ENCODE results near the gene USP20.

USP20 gene

DNA sequence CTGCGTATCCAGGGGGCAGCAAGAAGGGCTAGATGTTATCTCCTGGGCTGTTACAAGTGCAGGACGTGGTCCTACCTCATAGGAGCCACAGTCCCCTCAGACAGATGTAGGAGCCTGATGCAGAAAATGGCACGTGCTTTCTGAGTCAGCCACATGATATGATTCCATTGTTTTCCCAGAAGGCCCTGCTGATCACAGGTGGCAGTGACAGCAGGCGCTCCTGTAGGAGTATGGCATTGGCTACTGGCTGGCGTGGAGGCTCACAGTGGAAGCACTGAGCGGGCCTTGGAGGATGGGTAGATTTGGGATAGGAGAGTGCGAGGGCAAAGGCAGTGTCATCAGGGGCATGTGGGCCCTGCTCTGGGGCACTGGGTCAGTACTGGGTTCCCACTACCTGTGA is 21.9 kb downstream of the USP20 start:
- no peak for DNase-seq (ENCODE audit: low spot score)

DNA sequence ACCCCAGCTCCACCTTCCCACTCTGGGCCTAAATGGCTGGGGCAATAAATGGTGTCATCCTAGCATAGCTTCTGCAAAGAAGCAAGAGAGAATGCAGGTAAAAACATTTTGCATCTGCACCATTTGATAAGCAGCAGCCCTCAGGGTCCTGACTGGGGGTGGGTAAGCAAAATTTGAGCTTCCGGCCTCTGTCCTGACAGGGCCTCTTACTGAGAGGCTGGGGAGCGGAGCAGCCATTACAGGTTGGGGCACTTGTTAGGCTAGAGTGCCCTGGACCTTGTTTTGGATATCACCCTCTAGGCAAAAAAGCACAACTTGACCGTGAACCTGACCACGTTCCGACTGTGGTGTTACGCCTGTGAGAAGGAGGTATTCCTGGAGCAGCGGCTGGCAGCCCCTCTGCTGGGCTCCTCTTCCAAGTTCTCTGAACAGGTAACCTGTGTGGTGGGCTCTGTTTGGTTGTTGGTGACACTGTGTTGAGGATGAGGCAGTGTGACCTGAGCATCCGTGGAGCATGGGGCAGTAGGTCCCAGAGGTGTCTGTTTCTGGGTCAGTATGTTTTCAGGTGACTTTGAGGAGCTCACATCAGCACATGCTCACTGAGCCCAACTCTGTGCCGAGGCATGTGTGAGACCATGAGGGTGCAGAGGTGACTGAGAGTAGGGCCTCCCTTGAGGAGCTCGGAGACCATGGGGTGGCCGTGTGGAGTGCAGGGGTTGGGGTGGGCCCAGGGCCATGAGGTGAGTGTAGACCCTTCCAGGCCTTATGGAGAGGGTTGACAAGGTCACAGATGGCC is 23.1 kb downstream of the USP20 start:
- DNase-seq (ENCODE audit: low spot score), result no peak

DNA sequence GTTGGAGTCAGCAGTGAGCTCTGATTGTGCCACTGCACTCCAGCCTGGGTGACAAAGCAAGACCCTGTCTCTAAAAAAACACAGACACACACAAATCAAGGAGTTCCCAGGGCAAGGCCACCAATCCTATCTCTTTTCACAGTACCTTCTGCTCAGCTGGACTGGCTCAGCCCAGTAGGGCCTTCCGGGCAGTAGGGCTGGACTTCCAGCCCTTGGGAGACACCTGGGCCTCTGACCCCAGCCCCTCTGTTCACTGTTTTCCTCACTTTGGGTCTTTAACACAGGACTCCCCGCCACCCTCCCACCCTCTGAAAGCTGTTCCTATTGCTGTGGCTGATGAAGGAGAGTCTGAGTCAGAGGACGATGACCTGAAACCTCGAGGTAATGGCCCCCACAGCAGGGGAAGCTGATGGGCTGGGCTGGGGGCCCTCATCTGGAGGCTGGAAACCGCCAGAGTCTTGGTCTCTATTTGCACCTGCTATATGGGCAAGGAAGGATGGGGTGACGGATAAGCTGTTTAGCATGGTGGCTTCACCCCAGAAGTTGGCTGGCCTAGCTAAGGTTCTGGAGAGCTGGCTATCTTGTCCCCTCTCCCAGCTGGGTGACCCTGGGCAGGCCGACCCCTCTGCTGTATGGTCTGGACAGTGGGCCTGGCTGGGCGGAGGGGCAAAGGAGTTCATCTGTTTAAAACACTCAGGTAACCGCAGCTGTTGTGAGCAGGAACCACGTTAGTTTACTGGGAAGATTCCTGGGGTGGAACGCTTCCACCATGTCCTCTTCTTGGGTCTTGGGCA is 25.6 kb downstream of the USP20 start:
- no peak for DNase-seq (ENCODE audit: low spot score)

DNA sequence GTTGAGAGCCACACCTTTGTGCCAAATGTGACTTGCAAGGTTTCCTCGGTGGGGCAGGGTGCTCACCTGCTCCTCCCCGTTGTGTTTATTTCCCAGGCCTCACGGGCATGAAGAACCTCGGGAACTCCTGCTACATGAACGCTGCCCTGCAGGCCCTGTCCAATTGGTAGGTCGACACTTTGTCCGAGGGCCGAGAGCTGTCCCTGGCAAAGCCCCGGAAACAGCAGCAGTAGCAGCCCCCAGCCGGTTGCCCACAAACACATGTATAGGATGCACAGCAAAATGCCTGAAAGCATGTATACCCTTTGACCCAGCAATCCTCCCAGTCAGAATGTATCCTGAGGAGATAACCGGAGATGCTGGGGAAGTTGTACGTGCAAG is 26.2 kb downstream of the USP20 start:
- no peak for DNase-seq (ENCODE audit: low spot score)

DNA sequence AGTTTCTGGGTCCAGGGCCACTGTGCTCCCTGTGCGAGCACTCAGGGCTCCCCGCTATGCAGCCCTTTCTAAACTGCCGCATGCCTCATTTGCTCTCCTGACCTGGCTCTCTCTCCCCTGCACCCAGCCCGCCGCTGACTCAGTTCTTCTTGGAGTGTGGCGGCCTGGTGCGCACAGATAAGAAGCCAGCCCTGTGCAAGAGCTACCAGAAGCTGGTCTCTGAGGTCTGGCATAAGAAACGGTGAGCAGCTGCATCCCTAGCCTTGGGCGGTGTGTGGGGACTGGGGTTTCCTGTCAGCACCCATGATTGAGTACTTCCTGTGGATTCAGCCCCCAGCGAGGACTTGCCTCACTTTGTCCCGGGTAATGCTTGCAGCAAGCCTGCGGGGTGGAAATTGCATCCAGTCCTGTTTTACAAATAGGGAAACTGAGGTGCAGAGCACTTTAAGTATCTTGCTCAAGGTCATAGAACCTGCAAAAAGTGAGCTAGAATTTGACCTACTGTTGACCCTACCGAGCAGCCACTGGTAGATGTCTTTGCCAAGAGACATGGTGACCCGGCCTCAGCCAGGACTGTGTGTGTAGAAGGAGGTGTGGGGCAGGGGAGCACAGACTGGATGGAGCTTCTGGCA is 27.9 kb downstream of the USP20 start:
- no peak for DNase-seq (ENCODE audit: low spot score)

DNA sequence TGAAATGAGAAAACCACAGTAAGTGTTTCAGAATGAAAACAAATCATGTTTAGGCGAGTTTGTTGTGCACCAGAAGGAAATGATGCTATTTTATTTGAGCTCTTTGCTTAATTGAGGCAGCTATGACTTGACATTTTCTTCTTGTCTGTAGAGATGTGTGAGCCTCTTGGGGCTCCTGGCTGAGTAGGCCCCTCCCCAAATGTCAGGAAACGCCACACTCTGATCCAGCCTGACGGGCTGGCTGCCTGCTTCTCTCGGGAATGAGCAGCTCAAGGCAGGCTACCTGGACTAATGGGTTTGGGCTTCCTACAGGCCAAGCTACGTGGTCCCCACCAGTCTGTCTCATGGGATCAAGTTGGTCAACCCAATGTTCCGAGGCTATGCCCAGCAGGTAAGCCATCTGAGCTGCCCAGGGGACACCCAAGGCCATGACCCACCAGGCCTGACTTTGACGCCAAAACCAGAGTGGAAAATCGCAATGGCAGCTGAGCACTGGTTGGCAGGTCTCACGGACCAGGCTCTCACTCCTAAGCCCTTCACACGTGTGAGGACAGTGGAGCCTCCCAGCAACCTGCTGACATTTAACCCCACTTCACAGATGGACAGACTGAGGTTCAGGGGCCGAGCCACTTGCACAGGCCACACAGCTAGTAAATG is 29.9 kb downstream of the USP20 start:
- no peak for DNase-seq (ENCODE audit: low spot score)

DNA sequence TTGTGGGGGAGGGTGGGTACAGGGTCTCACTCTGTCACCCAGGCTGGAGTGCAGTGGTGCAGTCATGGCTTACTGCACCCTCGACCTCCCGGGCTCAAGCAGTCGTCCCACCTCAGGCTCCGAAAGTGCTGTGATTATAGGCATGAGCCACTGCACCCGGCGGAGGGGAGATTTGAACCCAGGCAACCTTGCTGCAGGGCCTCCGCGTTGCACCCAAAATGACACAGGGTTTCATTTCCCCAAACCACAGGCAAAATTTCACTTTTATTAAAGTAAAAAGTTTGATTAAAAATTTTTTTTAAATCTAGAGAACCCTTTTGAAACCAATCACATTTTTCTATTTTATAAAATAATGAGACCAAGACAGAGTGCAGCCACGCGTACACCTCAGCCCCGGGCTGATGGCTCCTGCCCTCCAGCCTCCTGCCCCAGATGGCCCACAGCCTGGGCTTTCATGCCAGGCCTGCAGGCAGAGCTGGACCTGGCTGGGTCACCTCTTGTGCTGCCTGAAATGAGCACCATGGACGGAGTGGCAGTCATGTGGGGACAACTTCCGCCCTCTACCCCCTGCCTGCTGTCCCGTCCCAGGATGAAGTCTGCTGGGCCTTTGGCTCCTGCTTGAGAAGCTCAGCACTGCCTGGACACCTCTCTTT is 30.5 kb downstream of the USP20 start:
- no peak for DNase-seq (ENCODE audit: low spot score)

DNA sequence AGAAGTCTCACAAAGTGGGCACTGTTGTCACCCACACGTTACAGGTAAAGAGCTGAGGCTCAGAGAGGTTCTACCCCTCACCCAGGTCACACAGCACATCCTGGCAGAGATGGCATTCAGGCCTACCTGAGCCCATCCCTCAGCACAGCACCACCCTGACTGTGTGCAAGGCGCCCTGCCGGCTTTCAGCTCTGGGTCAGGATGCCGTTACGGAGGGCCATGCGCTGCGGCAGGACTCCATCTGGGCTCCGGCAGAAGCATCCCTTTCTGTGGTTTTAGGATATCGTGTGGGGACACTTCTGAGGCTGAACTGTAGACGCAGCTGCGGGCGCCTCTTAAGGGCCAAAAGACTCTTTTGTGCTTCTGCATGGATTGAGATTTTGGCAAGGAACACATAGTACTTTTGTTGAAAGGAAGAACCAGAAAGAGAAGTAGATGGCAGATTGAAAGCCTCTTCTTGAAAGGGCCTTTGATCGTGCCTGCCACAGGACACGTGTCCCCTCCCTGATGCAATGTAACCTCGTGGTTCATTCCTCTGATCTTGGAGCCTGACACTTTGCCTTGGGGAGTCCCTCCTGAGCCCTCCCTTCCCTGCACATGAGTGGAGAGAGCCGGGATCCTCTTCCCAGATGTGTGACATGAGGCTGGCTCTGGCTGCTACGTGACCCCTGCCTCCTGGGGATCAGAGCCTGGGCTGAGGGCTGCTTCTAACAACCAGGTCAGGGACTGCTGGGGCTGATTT is 31.3 kb downstream of the USP20 start:
- DNase-seq (ENCODE audit: low spot score), result no peak

DNA sequence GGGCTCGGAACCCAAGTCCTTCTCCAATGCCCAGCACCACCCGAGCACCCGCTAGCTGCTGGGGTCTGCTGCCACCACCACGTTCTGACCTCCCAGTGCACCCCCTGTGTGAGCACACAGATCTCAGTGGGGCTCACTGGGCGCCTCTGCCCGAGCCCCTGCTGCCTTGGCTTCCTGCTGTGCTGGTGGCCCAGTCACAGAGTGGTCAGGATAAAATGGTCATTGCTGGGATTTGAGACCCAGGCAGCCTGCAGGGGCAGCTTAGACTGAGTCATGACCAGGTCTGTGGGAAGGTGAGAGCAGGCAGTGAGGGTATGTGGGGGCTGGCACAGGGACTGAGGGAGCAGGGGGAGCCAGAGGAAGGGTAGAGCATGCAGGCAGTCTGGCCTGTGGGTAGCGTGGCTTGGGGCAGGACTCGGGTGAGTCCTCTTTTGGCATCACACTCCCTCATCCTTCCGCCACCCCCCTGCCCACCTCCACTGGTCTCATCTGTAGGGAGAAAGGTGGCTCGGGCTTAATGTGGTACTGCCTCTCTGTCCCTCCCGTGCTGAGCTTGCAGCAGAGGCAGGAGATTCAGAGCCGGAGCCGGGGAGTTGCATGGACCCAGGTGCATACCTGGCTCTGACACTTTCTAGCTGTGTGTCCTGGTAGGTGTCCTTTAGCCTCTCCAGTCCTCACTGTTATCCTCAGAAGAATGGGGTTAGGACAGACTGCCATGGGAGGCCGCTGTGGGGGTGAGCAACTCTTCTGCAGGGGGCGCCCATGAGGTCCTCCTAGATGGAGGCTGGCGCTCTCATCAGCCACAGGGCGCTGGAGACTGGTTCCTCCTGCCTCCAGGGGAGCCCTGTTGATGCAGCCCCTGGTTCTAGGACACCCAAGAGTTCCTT is 32.1 kb downstream of the USP20 start:
- DNase-seq (ENCODE audit: low spot score), result no peak

DNA sequence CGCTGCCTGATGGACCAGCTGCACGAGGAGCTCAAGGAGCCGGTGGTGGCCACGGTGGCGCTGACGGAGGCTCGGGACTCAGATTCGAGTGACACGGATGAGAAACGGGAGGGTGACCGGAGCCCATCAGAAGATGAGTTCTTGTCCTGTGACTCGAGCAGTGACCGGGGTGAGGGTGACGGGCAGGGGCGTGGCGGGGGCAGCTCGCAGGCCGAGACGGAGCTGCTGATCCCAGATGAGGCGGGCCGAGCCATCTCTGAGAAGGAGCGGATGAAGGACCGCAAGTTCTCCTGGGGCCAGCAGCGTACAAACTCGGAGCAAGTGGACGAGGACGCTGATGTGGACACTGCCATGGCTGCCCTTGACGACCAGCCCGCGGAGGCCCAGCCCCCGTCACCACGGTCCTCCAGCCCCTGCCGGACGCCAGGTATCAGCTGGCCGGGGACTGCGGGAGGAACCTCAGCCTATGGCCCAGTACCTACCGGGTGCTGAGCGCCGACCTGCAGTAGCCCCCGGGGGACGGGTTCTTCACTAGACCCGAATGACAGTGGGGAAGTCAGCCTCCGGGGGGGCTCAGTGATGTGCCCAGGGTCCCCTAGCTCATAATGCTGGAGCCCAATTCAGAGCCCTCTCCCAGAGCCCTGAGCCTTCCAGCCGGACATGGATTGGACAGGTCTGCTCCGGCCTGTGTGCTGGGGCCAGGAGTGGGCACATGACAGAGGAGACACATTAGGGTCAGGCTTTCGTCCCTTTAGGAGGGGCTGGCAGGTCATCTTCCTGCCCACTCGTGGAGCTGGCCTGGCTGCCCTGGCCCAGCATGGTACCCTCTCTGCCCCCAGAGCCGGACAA is 33.0 kb downstream of the USP20 start:
- DNase-seq (ENCODE audit: low spot score), result no peak

DNA sequence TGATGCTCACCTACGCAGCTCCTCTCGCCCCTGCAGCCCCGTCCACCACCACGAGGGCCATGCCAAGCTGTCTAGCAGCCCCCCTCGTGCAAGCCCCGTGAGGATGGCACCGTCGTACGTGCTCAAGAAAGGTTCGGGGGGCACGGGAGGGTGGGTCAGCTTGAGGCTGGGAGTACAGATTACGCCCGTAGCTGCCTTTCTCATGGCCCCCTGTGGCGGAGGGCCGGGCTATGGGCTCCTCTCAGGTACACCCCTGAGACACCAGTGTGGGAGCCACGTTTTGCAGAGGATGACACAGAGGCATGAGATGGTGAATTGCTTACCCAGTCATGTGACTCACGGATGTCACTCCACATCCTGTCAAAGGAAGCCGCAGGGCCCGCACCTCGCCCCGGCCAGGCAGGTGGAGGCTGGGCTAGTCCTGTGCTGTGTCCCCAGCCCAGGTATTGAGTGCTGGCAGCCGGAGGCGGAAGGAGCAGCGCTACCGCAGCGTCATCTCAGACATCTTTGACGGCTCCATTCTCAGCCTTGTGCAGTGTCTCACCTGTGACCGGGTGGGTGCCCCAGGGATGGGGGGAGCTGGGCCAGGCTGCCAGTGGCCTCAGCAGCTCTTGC is 33.7 kb downstream of the USP20 start:
- DNase-seq (ENCODE audit: low spot score), result peak; percentile 34

DNA sequence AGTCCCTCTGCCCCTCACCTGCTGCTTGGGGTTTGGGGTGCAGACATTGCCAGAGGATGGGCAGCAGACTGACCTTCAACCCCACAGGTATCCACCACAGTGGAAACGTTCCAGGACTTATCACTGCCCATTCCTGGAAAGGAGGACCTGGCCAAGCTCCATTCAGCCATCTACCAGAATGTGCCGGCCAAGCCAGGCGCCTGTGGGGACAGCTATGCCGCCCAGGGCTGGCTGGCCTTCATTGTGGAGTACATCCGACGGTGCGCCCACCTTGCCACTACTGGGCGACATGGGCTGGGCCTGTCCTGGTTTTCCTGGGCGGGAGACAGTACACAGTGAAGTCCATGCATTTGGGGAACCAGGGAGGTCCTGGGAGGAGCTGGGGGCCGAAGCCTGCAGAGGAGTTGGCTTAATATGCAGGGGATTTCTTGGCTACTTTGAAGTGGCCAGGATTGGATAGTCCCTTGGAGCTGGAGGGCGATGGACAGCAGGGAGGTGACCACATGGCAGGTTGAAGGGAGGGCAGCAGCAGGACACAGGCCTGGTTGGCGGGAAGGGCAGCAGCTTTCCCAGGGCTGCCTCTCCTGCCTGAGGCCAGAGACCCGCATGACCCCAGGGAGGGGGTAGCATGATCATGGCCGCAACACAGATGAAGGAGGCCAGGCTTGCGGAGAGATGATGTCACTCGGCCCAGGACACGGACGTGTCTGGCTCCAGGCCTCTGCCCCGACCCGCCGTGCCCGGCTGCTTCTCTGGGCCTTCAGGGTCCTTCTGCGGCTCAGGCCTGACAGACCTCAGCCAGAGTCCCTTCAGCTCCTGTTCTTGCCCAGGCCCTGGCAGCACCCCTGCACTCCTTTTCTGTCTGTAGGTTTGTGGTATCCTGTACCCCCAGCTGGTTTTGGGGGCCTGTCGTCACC is 34.6 kb downstream of the USP20 start:
- no peak for DNase-seq (ENCODE audit: low spot score)

DNA sequence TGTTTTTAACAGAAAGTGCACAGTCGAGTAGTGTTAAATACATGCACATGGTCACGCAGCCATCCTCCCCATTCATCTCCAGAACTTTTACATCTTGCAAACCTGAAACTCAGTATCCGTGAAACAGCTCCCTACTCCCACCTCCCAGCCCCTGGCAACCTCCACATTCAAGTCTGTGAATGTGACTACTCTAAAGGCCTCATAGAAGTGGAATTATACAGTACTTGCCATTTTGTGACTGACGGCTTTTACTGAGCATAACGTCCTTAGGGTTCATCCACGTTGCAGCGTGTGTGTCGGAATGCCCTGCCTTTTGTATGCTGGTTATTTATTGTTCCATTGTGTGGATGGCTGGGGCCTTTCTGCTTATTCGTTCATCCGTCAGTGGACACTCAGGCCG is 35.8 kb downstream of the USP20 start:
- no peak for DNase-seq (ENCODE audit: low spot score)

DNA sequence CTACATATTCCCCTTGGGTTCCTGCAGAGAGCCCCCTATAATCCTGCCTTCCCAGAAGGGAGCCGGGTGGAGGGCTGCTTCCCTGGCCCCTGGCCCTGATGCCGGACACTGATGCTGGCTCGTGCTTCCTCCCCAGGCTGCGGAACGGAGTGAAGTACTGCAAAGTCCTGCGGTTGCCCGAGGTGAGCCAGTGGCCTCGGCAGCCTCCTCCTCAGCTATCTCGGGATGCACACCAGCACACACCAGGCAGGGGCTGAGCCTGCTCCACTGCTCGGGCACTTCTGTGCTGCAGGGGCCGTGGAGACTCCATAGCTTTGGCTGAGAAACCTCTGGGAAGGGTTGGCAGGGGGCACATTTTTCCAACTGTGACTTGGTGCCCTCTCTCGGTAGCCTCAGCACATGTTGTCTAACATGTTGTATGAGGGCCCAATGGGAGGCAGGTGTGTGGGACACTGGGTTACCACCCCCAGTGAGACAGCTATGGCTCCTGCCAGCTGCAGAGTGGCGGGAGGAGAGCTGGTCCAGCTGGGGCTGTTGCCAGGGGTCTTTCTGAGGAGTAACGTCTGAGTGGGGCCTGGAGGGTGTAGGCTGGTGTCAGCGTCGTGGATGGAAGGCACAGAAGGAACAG is 38.4 kb downstream of the USP20 start:
- no peak for DNase-seq (ENCODE audit: low spot score)

DNA sequence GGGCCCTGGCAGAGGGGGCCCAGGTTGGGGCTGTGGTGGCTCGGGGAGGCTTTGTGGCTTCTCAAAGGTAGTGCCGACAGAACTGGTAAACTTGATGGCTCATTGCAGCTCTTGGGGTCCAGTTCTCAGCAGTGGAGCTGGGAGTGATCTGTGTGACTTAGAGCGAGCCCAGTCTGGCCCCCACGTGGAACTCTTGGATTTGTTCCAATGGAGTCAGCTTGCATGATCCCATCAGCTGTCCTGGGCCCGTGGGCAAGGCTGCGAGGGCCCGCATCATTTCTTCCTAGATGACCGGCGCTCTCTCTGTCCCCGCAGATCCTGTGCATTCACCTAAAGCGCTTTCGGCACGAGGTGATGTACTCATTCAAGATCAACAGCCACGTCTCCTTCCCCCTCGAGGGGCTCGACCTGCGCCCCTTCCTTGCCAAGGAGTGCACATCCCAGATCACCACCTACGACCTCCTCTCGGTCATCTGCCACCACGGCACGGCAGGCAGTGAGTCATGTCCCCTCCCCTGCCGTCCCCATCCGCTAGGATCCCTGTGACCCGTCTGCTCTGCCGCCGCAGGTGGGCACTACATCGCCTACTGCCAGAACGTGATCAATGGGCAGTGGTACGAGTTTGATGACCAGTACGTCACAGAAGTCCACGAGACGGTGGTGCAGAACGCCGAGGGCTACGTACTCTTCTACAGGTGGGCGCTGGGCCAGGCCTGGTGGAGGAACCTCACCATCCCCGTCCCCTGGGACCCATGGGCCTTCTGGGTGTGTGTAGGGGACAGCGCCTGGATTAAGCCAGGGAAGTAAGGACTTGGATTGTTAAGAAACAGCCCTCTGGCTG is 39.2 kb downstream of the USP20 start:
- DNase-seq (ENCODE audit: low spot score), result no peak

DNA sequence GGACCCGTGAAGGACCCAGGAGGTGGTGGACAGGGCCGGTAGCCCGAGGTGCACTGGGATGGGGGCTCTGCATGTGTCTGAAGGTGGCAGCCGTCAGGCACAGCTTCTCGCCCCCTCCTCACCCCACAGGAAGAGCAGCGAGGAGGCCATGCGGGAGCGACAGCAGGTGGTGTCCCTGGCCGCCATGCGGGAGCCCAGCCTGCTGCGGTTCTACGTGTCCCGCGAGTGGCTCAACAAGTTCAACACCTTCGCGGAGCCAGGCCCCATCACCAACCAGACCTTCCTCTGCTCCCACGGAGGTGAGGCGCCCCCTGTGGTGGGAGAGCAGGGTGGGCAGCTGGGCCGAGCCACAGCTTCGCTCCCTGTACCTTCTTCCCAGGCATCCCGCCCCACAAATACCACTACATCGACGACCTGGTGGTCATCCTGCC is 39.9 kb downstream of the USP20 start:
- DNase-seq (ENCODE audit: low spot score), result no peak
